ENCODE measurements around the gene MAML2.

Gene MAML2

DNA sequence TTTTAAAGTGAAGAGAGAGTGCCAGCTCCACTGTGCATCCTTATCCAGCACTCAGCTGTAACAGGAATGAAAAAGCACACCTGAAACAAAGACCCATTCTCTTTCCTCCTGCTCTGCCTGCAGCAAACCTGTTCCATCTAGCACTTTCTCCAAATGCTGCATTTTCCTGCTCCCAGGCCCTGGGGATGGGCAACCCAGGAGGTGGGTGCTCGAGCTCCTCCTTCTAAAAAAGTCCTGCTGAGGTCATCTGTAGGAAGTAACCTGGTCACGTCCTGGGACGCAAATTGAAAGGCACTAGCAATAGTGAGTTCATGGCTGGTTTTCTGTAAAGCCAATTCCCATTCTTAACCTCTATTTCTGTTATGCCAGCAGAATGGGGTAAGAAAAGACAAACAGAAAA lies 173.7 kb downstream of the MAML2 start:
- Histone ChIP-seq H3K27me3 (ENCODE audit: insufficient read depth, low read length, poor library complexity) (no peaks in the 10 kb centered on the region), H3K4me2 (ENCODE audit: insufficient read depth, low read length) (no peak overlapping the region), H2AFZ (ENCODE audit: low read depth, low read length) (no peak overlapping the region), H3K4me1 (ENCODE audit: insufficient read depth, low read length) (peaks cover 4% of the 10 kb centered on the region; the same call in 1 of the 2 replicates), H3K9me3 (ENCODE audit: insufficient read depth, low read length, severe bottlenecking) (no peaks in the 10 kb centered on the region), H3K27ac (ENCODE audit: low read length) (no peak overlapping the region), H3K9ac (ENCODE audit: low read depth, low read length) (no peak overlapping the region), H4K20me1 (ENCODE audit: insufficient read depth, low read length) (no peaks in the 10 kb centered on the region), H3K36me3 (ENCODE audit: insufficient read depth, low read length) (no peaks in the 10 kb centered on the region), H3K79me2 (ENCODE audit: insufficient read depth, low read length) (no peaks in the 10 kb centered on the region), H3K4me3 (ENCODE audit: low read depth in 1 of 2, low read length in 2 of 2) (no peak overlapping the region)
- TF ChIP-seq, protein P1, sequence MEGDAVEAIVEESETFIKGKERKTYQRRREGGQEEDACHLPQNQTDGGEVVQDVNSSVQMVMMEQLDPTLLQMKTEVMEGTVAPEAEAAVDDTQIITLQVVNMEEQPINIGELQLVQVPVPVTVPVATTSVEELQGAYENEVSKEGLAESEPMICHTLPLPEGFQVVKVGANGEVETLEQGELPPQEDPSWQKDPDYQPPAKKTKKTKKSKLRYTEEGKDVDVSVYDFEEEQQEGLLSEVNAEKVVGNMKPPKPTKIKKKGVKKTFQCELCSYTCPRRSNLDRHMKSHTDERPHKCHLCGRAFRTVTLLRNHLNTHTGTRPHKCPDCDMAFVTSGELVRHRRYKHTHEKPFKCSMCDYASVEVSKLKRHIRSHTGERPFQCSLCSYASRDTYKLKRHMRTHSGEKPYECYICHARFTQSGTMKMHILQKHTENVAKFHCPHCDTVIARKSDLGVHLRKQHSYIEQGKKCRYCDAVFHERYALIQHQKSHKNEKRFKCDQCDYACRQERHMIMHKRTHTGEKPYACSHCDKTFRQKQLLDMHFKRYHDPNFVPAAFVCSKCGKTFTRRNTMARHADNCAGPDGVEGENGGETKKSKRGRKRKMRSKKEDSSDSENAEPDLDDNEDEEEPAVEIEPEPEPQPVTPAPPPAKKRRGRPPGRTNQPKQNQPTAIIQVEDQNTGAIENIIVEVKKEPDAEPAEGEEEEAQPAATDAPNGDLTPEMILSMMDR (IDR thresholded peaks at IDR 0.05; ENCODE audit: borderline replicate concordance, extremely low read depth, low read length, poor library complexity, severe bottlenecking): no peak
- no peak for TF ChIP-seq EZH2 (IDR thresholded peaks at IDR 0.05; ENCODE audit: borderline replicate concordance, low read depth, low read length, severe bottlenecking)
- ATAC-seq (ENCODE audit: insufficient read depth, low read depth) (no peak), DNase-seq (no peak)

DNA sequence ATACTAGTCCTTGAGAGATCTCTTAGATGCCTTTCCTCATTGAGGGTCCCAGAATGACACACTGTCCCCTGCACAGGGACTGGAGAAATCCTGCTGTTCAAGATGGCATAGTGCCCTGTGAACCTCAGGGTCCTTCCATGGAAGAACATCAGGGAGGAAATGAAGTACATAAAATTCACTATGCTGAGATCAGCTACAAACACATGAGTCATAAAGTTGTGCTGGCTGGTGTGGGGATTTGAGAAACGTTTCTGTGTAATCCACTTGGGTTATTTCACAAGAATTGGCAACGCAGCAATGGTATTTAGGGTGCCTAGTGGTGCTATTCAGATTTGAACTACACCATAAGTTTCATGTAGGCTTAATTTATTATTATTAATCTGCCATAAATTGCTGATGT lies 174.4 kb downstream of the MAML2 start:
- H3K27ac ChIP-seq (ENCODE audit: low read length): no peak overlapping the region
- DNase-seq (no peak), ATAC-seq (ENCODE audit: insufficient read depth, low read depth) (no peak)
- H3K27me3 ChIP-seq (ENCODE audit: insufficient read depth, low read length, poor library complexity): no peaks in the 10 kb centered on the region
- no peak overlapping the region for H3K4me3 ChIP-seq (ENCODE audit: low read depth in 1 of 2, low read length in 2 of 2)
- H2AFZ ChIP-seq (ENCODE audit: low read depth, low read length): no peak overlapping the region
- H3K9ac ChIP-seq (ENCODE audit: low read depth, low read length): no peak overlapping the region
- no peaks in the 10 kb centered on the region for H4K20me1 ChIP-seq (ENCODE audit: insufficient read depth, low read length)
- no peaks in the 10 kb centered on the region for H3K36me3 ChIP-seq (ENCODE audit: insufficient read depth, low read length)
- H3K9me3 ChIP-seq (ENCODE audit: insufficient read depth, low read length, severe bottlenecking): no peaks in the 10 kb centered on the region
- TF ChIP-seq EZH2 (IDR thresholded peaks at IDR 0.05; ENCODE audit: borderline replicate concordance, low read depth, low read length, severe bottlenecking): no peak
- TF ChIP-seq, protein P1 (IDR thresholded peaks at IDR 0.05; ENCODE audit: borderline replicate concordance, extremely low read depth, low read length, poor library complexity, severe bottlenecking): no peak
- no peaks in the 10 kb centered on the region for H3K79me2 ChIP-seq (ENCODE audit: insufficient read depth, low read length)
- H3K4me1 ChIP-seq (ENCODE audit: insufficient read depth, low read length): peaks cover 4% of the 10 kb centered on the region; the same call in 1 of the 2 replicates
- no peak overlapping the region for H3K4me2 ChIP-seq (ENCODE audit: insufficient read depth, low read length)

DNA sequence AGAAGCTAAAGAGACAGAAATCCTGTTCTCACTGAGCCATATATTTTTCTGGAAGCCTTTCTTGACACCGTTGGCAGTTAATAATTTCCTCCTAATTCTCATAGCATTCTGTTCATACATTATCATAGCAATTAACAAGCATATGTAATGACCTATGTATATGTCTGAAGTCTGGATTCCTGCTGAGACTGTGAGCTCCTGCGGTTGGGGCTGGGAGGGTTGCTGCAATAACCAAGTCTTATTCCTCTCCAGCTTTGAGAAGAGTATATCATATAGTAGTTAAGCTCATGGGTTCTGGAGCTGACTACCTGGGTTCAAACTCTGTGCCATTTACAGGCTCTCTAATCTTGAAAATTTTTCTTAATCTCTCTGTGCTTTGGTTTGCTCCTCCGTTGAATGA lies 175.2 kb downstream of the MAML2 start:
- Histone ChIP-seq H3K4me2 (ENCODE audit: insufficient read depth, low read length) (no peak overlapping the region), H3K9me3 (ENCODE audit: insufficient read depth, low read length, severe bottlenecking) (no peaks in the 10 kb centered on the region), H3K79me2 (ENCODE audit: insufficient read depth, low read length) (no peaks in the 10 kb centered on the region), H3K36me3 (ENCODE audit: insufficient read depth, low read length) (no peaks in the 10 kb centered on the region), H2AFZ (ENCODE audit: low read depth, low read length) (no peak overlapping the region), H3K27me3 (ENCODE audit: insufficient read depth, low read length, poor library complexity) (no peaks in the 10 kb centered on the region), H4K20me1 (ENCODE audit: insufficient read depth, low read length) (no peaks in the 10 kb centered on the region), H3K4me1 (ENCODE audit: insufficient read depth, low read length) (no peaks in the 10 kb centered on the region), H3K4me3 (ENCODE audit: low read depth in 1 of 2, low read length in 2 of 2) (no peak overlapping the region), H3K27ac (ENCODE audit: low read length) (no peak overlapping the region), H3K9ac (ENCODE audit: low read depth, low read length) (no peak overlapping the region)
- no peak for TF ChIP-seq EZH2 (IDR thresholded peaks at IDR 0.05; ENCODE audit: borderline replicate concordance, low read depth, low read length, severe bottlenecking)
- TF ChIP-seq, protein P1 (IDR thresholded peaks at IDR 0.05; ENCODE audit: borderline replicate concordance, extremely low read depth, low read length, poor library complexity, severe bottlenecking): no peak
- DNase-seq: no peak
- ATAC-seq (ENCODE audit: insufficient read depth, low read depth): no peak

Measured in DND-41 (cell line).